GM10248 (cell line): ENCODE data around the gene ABR.

Source experiments
- CTCF ChIA-PET: fragments of 300-600 bp; sonication (Branson Sonifier 250); formaldehyde crosslinking; extraction: SDS; loops from one replicate; lab custom pipeline; 2021; ENCODE audit warnings: antibody characterized with exemption; lab: Yijun Ruan, JAX
- POLR2A ChIA-PET: fragments of 350-650 bp; sonication (Branson Sonifier 250); formaldehyde crosslinking; extraction: SDS; loops from one replicate; lab custom pipeline; 2020; ENCODE audit warnings: antibody characterized with exemption; lab: Yijun Ruan, JAX
- DNase-seq: peaks from one replicate; pipeline ENCODE4 v3.0.0; 2012; ENCODE audit errors: extremely low spot score
- TF ChIP-seq, protein P1 (sequence below): IDR thresholded peaks from 2 replicates; pipeline ENCODE4 v1.5.1; 2012; ENCODE audit warnings: mild to moderate bottlenecking, low read depth; ENCODE audit errors: extremely low read depth, missing control alignments, control extremely low read depth

The ABR gene

GRCh38 chr17:1078831-1079561 lies 100.8 kb downstream of the ABR start:
- CTCF ChIA-PET, result no interaction called here
- TF ChIP-seq, protein P1, sequence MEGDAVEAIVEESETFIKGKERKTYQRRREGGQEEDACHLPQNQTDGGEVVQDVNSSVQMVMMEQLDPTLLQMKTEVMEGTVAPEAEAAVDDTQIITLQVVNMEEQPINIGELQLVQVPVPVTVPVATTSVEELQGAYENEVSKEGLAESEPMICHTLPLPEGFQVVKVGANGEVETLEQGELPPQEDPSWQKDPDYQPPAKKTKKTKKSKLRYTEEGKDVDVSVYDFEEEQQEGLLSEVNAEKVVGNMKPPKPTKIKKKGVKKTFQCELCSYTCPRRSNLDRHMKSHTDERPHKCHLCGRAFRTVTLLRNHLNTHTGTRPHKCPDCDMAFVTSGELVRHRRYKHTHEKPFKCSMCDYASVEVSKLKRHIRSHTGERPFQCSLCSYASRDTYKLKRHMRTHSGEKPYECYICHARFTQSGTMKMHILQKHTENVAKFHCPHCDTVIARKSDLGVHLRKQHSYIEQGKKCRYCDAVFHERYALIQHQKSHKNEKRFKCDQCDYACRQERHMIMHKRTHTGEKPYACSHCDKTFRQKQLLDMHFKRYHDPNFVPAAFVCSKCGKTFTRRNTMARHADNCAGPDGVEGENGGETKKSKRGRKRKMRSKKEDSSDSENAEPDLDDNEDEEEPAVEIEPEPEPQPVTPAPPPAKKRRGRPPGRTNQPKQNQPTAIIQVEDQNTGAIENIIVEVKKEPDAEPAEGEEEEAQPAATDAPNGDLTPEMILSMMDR, result no peak
- POLR2A ChIA-PET, result no interaction called here
- no peak for DNase-seq

DNA sequence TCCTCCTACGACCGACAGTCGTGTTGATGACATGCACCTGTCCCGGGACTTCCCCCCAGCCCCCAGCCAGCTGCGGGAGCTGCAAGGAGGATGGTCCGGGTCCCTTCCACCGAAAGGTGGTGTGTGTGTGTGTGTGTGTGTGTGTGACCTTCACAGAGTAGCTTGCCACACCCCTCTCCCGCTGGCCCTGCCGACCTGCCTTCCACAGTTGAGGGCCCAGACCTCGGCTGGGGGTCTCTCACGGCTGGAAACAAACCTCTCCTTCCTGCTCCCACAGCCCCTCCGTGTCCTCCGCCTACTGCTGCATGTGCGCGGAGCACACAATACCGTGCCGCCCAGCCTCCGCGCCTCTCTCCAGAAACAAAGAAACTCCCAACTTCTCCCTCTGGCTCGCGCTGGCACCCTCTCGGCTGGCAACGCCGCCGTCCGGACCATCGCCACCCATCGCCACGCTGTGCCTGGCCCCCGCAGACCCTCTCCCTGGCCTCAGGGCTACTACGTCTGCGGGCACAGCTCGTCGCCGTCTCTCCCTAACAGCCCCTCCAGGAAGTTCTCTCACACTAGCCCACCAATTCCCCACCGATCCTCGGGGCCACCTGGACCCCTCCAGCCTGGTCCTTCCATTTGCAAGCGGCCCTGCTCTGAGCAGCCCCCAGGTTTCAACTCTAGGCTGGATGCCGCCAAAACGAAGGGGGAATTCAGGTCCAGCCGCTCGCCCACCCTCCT lies 101.6 kb downstream of the ABR start:
- no peak for DNase-seq
- ChIA-PET CTCF (interaction anchor here (0.9 to 1.8 kb wide), 3 partner anchors 22 to 44 kb away, joined by 3 to 6 read pairs (median 3); no protein-coding TSS in a partner anchor), POLR2A (no interaction called here)
- TF ChIP-seq, protein P1, result no peak

GRCh38 chr17:1077581-1077985 lies 102.2 kb downstream of the ABR start:
- POLR2A ChIA-PET, result no interaction called here

GRCh38 chr17:1076982-1077302 lies 102.8 kb downstream of the ABR start:
- ChIA-PET POLR2A (no interaction called here), CTCF (interaction anchor here (1.2 to 1.8 kb wide), 2 partner anchors 21 to 44 kb away, joined by 3 to 6 read pairs; no protein-coding TSS in a partner anchor)
- DNase-seq, result no peak
- TF ChIP-seq, protein P1, result no peak

More at GRCh38 chr17:1077581-1077985, 102.2 kb downstream of the ABR start:
- TF ChIP-seq, protein P1, result no peak
- CTCF ChIA-PET, result interaction anchor here (0.9 to 1.8 kb wide), 3 partner anchors 22 to 45 kb away, joined by 3 to 6 read pairs (median 3); no protein-coding TSS in a partner anchor
- no peak for DNase-seq

- POLR2A ChIA-PET, result no interaction called here
These were observed 103.3 kb downstream of the ABR start for GRCh38 chr17:1076299-1076981.

More at GRCh38 chr17:1076299-1076981, 103.3 kb downstream of the ABR start:
- no peak for DNase-seq
- TF ChIP-seq, protein P1, result no peak
- CTCF ChIA-PET, result interaction anchor here (1.2 to 1.8 kb wide), 2 partner anchors 20 to 44 kb away, joined by 3 to 6 read pairs; no protein-coding TSS in a partner anchor
